Loucy (cell line): ENCODE results near the gene ZNF385C.

ENCODE experiments used
- H2AFZ ChIP-seq: fragments of 200-600 bp; sonication (generic); 2 replicates; pipeline ENCODE4 v1.6.0; 2016; ENCODE audit warnings: antibody characterized with exemption, mild to moderate bottlenecking, low read length, moderate library complexity
- H3F3A ChIP-seq: fragments of 200-600 bp; 2 replicates; pipeline ENCODE4 v1.6.0; 2016; ENCODE audit warnings: antibody characterized with exemption, low read depth, mild to moderate bottlenecking
- H3K27me3 ChIP-seq: fragments of 200-600 bp; sonication (generic); 2 replicates; pipeline ENCODE4 v1.6.1; 2014; ENCODE audit warnings: low read length, mild to moderate bottlenecking; ENCODE audit not compliant: insufficient read depth, poor library complexity, severe bottlenecking
- H3K36me3 ChIP-seq: fragments of 200-600 bp; sonication (generic); 2 replicates; pipeline ENCODE4 v1.6.1; 2016; ENCODE audit warnings: low read length; ENCODE audit not compliant: insufficient read depth
- H3K4me1 ChIP-seq: fragments of 200-600 bp; sonication (generic); 2 replicates; pipeline ENCODE4 v1.5.1; 2014; ENCODE audit warnings: low read length, mild to moderate bottlenecking; ENCODE audit not compliant: insufficient read depth, poor library complexity, severe bottlenecking
- H3K4me2 ChIP-seq: fragments of 200-600 bp; sonication (generic); 2 replicates; pipeline ENCODE4 v1.6.0; 2014; ENCODE audit warnings: antibody characterized with exemption, low read length, low read depth, mild to moderate bottlenecking; ENCODE audit not compliant: poor library complexity, severe bottlenecking
- H3K4me3 ChIP-seq: fragments of 200-600 bp; sonication (generic); 2 replicates; pipeline ENCODE4 v1.5.1; 2014; ENCODE audit warnings: low read length, mild to moderate bottlenecking, mixed read lengths; ENCODE audit not compliant: poor library complexity, severe bottlenecking
- H3K79me2 ChIP-seq: fragments of 200-600 bp; sonication (generic); 2 replicates; pipeline ENCODE4 v1.6.1; 2014; ENCODE audit warnings: low read length; ENCODE audit not compliant: insufficient read depth
- H3K9ac ChIP-seq: fragments of 200-600 bp; sonication (generic); 2 replicates; pipeline ENCODE4 v1.6.0; 2014; ENCODE audit warnings: mild to moderate bottlenecking, low read depth, low read length, moderate library complexity; ENCODE audit not compliant: poor library complexity, severe bottlenecking
- H3K9me2 ChIP-seq: fragments of 200-600 bp; sonication (generic); replicated peaks from 2 replicates; pipeline ENCODE4 v1.6.1; 2016; ENCODE audit warnings: low read depth, low read length, mixed read lengths
- H3K9me3 ChIP-seq: fragments of 200-600 bp; sonication (generic); 2 replicates; pipeline ENCODE4 v1.6.1; 2014; ENCODE audit warnings: mild to moderate bottlenecking, antibody characterized with exemption, low read length, low read depth; ENCODE audit not compliant: insufficient read depth
- H4K20me1 ChIP-seq: fragments of 200-600 bp; sonication (generic); 2 replicates; pipeline ENCODE4 v1.6.0; 2014; ENCODE audit warnings: antibody characterized with exemption, low read length, mild to moderate bottlenecking; ENCODE audit not compliant: insufficient read depth, poor library complexity, severe bottlenecking
- EZH2phosphoT487 ChIP-seq: fragments of 200-600 bp; IDR thresholded peaks from 2 replicates; pipeline ENCODE4 v1.6.1; 2018; ENCODE audit warnings: antibody characterized with exemption, mild to moderate bottlenecking, moderate library complexity, borderline replicate concordance
- TF ChIP-seq, protein P1 (sequence below): fragments of 200-600 bp; sonication (generic); conservative IDR thresholded peaks from 2 replicates; pipeline ENCODE4 v1.5.1; 2014; ENCODE audit warnings: mild to moderate bottlenecking, antibody characterized with exemption, low read length

The ZNF385C gene

DNA sequence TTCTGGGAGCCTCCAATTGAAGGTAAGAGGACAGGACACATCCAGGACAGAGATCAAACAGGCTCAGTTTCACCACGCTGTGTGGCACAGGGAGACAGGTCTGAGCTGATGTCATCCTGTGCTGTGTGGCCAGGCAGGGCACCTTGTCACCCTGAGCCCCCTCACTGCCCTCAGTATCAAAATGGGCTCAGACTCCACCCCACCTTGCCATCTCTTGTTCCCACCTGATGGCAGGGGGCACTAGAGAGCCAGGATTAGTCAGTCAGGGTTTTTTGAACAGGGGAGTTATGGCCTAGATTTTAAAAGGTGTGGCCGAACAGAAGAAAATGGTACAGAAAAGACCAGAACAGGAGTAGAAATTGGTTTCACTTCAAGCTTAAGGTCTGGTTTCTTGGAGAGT, 20.3 kb upstream of the ZNF385C start:
- Histone ChIP-seq H3F3A (no peaks in the 10 kb centered on the region), H3K36me3 (peaks cover 4% of the 10 kb centered on the region; the same call in 1 of the 2 replicates), H3K9ac (no peak overlapping the region), H4K20me1 (no peaks in the 10 kb centered on the region), H2AFZ (no peak overlapping the region), H3K27me3 (no peaks in the 10 kb centered on the region), H3K9me2 (no peaks in the 10 kb centered on the region), H3K4me2 (peak overlapping the region; percentile 30), H3K9me3 (no peaks in the 10 kb centered on the region), H3K79me2 (peaks cover 17% of the 10 kb centered on the region; the same call in 1 of the 2 replicates), H3K4me3 (no peak overlapping the region), H3K4me1 (peaks cover 13% of the 10 kb centered on the region)
- no peak for TF ChIP-seq EZH2phosphoT487
- TF ChIP-seq, protein P1, sequence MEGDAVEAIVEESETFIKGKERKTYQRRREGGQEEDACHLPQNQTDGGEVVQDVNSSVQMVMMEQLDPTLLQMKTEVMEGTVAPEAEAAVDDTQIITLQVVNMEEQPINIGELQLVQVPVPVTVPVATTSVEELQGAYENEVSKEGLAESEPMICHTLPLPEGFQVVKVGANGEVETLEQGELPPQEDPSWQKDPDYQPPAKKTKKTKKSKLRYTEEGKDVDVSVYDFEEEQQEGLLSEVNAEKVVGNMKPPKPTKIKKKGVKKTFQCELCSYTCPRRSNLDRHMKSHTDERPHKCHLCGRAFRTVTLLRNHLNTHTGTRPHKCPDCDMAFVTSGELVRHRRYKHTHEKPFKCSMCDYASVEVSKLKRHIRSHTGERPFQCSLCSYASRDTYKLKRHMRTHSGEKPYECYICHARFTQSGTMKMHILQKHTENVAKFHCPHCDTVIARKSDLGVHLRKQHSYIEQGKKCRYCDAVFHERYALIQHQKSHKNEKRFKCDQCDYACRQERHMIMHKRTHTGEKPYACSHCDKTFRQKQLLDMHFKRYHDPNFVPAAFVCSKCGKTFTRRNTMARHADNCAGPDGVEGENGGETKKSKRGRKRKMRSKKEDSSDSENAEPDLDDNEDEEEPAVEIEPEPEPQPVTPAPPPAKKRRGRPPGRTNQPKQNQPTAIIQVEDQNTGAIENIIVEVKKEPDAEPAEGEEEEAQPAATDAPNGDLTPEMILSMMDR, result peak; percentile 74

DNA sequence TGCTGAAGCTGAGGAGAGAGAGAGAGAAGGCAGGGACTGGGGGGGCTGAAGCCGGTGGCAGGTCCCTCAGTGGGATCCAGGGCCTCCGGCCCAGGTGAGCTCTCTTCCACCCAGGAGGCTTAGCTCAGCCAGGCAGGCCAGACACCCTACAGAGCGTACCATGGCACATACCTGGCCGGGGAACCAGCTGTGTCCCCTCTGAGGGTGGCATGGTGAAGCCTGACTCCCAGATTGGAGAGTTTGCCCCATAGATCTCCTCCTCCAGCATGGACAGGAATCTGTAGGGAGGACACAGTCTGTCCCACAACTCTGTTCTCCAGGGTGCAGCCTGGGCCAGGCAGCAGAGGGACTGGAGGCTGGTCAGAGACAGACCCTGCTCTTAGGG, 19.8 kb upstream of the ZNF385C start:
- Histone ChIP-seq H3K4me1 (peaks cover 16% of the 10 kb centered on the region), H3K36me3 (peaks cover 3% of the 10 kb centered on the region; the same call in 1 of the 2 replicates), H3K4me2 (no peak overlapping the region), H2AFZ (no peak overlapping the region), H4K20me1 (no peaks in the 10 kb centered on the region), H3K4me3 (no peak overlapping the region), H3F3A (no peaks in the 10 kb centered on the region), H3K9me2 (no peaks in the 10 kb centered on the region), H3K27me3 (no peaks in the 10 kb centered on the region), H3K9me3 (no peaks in the 10 kb centered on the region), H3K79me2 (peaks cover 20% of the 10 kb centered on the region; the same call in 1 of the 2 replicates), H3K9ac (no peak overlapping the region)
- TF ChIP-seq, protein P1, result no peak
- TF ChIP-seq EZH2phosphoT487, result no peak

DNA sequence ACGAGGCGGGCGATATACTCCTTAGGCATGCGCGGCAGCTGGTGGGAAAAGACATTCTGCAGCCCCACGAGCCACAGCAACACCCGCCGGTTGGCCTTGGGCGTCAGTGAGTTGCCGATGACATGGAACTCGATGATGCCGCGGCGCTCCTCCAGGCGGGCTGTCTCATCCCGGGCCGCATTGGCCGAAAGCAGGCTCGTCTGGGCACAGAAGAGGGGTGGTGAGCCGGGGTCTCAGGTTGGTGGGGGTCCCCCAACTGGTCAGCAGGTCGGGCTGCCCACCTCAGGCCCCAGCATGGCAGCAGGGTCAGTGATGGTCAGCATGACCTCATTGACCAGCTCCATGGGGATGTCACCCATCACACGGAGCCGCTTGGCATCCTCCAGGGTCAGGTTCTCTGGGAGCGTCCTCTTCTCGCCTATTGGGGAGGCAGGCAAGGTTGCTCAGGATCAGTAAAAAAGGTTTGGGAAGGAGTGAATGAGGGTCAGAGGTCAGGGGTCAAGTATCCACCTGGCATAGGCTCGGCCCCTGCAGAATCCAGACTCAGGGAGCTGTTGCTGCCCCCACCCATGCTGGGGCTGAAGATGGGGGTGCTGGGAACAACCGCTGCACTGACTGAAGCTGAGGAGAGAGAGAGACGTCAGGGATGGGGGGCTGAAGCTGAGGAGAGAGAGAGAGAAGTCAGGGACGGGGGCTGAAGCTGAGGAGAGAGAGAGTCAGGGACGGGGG, 19.3 kb upstream of the ZNF385C start:
- peaks cover 22% of the 10 kb centered on the region for H3K4me1 ChIP-seq

More for the DNA sequence above, 19.3 kb upstream of the ZNF385C start:
- no peak overlapping the region for H2AFZ ChIP-seq
- TF ChIP-seq, protein P1, result no peak
- TF ChIP-seq EZH2phosphoT487, result no peak
- H3K9ac ChIP-seq, result no peak overlapping the region
- H3F3A ChIP-seq, result no peaks in the 10 kb centered on the region
- no peaks in the 10 kb centered on the region for H3K27me3 ChIP-seq
- no peak overlapping the region for H3K4me3 ChIP-seq
- no peaks in the 10 kb centered on the region for H4K20me1 ChIP-seq
- H3K4me2 ChIP-seq, result no peak overlapping the region
- no peaks in the 10 kb centered on the region; the same call in 1 of the 2 replicates for H3K36me3 ChIP-seq
- no peaks in the 10 kb centered on the region for H3K9me2 ChIP-seq
- peaks cover 20% of the 10 kb centered on the region; the same call in 1 of the 2 replicates for H3K79me2 ChIP-seq
- H3K9me3 ChIP-seq, result no peaks in the 10 kb centered on the region
